Pulmonary artery endothelial cell (primary cell): ENCODE data around the gene RUVBL2. TPM values are rescaled to one million over a fixed set of nuclear protein-coding genes. Genes with fewer than 3 reads are reported as not detected.
A peak's percentile ranks its signal among the peaks of the same experiment; 100 is the strongest.
"Not testable (repeated sequence)": the region's sequence is repeated elsewhere in the genome, so short reads cannot be mapped to it uniquely, and the experiment has no call there.

Source experiments
- DNase-seq: peaks from one replicate; pipeline ENCODE4 v3.0.0-alpha.2; 2011; ENCODE audit warnings: low read depth, low spot score
- total RNA-seq: library from RNA; depleted of rRNA; stranded (reverse); fragments of >200 nt; gene quantifications from 2 replicates; pipeline ENCODE4 v1.2.3, GENCODE V29; 2014

Gene RUVBL2
- total RNA-seq, 1 donor from 2014 or later, result 376 TPM

GRCh38 chr19:49017041-49017665 lies 23.5 kb downstream of the RUVBL2 start, which contains the start of gene LHB:
Gene LHB, minus strand, starts transcription at chr19:49017091. Its CDS starts 10 bp downstream, at chr19:49017081.
- DNase-seq, result no peak

DNA sequence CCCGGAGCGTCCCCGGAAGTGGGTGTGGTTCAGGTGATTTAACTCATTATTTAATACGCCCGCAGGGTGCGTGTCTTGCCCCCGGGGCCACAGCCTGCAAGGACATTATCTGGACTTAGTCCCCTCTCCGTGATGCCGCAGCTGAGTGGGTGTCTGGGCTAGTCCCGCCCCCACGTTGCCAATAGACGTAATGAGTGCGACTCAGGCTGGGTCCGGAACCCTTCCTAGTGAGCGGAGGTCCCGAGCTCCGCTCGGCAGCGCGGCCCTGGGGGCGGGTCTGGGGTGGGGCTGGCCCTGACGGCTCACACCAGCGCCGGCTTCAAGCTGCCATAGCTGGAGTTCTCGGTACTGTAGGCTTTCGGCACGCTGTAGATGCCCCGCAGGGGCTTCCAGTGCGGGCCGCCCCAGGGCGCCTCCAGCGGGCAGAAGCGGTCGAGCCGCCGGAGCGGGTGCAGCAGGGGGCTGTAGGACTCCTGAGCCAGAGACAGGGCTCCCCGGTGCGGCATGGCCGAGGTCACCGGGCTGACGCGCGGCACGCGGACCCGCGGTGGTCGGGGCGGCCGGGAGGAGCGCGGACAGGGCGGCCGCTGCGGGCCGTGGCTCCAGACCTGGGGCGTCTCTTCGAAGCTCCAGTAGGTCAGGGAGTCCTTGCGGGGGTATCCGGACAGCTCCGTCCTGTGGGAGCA lies 24.1 kb downstream of the RUVBL2 start:
- DNase-seq, result peak; percentile 29

GRCh38 chr19:49018388-49019241 lies 24.9 kb downstream of the RUVBL2 start:
- DNase-seq, result not testable (repeated sequence)

- no peak for DNase-seq
Observed at GRCh38 chr19:49019242-49019932, 25.7 kb downstream of the RUVBL2 start.

GRCh38 chr19:49020342-49020741 lies 26.7 kb downstream of the RUVBL2 start:
- DNase-seq, result no peak

GRCh38 chr19:49020931-49021895 lies 27.5 kb downstream of the RUVBL2 start:
- no peak for DNase-seq

DNA sequence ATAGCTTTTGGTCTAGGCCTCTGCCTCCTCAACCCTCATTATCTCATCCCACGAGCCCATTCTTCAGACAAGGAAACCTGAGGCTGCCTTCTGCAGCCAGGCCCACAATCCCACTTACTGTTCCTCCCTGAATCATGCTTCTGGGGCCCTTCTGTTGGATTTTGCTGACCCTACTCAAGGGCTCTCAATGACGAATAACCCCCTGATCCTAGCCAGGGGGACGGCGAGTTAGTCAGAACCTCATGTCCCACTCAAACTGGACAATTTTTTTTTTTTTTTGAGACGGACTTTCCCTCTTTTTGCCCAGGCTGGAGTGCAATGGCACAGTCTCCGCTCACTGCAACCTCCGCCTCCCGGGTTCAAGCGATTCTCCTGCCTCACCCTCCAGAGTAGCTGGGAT lies 28.4 kb downstream of the RUVBL2 start:
- DNase-seq, result no peak

DNA sequence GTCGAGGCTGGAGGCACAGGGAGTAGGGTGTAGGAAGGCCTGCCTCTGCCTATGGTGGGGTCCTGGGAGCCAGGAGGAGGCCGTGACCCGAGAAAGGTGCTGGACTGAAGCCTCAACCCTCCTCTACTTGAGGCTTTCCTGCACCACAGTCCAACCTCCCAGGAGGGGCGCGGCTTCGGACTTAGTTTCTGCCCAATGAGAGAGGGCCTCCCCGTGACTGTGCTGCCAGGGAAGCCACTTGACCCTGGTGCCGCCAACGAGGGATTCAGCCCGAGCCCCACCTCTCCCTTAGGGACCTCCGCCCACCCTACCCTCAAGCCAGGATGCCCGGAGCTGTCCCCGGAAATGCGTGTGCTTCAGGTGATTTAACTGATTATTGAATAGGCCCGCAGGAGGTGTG lies 30.5 kb downstream of the RUVBL2 start, which contains the start of gene CGB3:
Gene CGB3, minus strand, starts transcription at position 101 of the 400 bp plus-strand sequence. CDS start 362 bp downstream, outside the sequence.
- not testable (repeated sequence) for DNase-seq

- DNase-seq, result not testable (repeated sequence)
Observed at GRCh38 chr19:49025088-49025487, 31.4 kb downstream of the RUVBL2 start.

- not testable (repeated sequence) for DNase-seq
Observed at GRCh38 chr19:49025599-49025998, 31.9 kb downstream of the RUVBL2 start.

- DNase-seq, result not testable (repeated sequence)
Observed at GRCh38 chr19:49028686-49029085, 35.0 kb downstream of the RUVBL2 start.

- not testable (repeated sequence) for DNase-seq
Observed at GRCh38 chr19:49029749-49030148, 36.1 kb downstream of the RUVBL2 start.

GRCh38 chr19:49030323-49030722 lies 36.6 kb downstream of the RUVBL2 start:
- not testable (repeated sequence) for DNase-seq

DNA sequence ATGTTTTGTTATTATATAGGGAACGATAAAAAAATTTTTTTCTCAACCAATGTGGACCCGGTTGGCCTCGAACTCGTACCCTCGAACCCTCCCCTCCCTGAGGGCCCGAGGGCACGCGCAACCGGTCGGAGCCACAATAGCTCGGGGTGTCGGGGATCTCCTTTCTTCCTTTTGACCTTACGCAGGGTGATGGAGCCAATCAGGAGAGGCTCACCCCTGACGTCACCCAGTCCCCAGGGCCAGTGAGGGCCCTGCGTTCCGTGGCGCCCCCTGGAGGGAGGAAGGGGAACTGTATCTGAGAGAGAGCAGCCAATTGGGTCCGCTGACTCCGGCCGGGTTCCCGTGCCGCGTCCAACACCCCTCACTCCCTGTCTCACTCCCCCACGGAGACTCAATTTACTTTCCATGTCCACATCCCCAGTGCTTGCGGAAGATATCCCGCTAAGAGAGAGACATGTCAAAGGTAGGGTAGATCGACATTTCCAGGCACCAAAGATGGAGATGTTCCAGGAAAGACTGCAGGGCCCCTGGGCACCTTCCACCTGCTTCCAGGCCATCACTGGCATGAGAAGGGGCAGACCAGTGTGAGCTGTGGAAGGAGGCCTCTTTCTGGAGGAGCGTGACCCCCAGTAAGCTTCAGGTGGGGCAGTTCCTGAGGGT lies 38.1 kb downstream of the RUVBL2 start, which contains the start of gene CGB2:
Gene CGB2, plus strand, starts transcription at position 249 of the 660 bp plus-strand sequence. Its CDS starts 206 bp downstream, at position 455.
- not testable (repeated sequence) for DNase-seq

DNA sequence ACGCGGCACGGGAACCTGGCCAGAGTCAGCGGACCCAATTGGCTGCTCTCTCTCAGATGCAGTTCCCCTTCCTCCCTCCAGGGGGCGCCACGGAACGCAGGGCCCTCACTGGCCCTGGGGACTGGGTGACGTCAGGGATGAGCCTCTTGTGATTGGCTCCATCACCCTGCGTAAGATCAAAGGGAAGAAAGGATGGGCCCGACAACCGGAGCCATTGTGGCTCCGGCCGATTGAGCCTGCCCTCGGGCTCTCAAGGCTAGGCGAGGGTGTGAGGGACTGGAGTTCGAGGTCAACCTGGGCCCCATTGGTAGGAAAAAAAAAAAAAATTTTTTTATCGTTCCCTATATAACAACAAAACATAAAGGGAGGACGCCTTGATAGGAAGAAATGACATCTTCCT lies 43.1 kb downstream of the RUVBL2 start, which contains the start of gene CGB1:
Gene CGB1, minus strand, starts transcription at position 81 of the 400 bp plus-strand sequence. CDS start 184 bp downstream, outside the sequence.
- not testable (repeated sequence) for DNase-seq

DNA sequence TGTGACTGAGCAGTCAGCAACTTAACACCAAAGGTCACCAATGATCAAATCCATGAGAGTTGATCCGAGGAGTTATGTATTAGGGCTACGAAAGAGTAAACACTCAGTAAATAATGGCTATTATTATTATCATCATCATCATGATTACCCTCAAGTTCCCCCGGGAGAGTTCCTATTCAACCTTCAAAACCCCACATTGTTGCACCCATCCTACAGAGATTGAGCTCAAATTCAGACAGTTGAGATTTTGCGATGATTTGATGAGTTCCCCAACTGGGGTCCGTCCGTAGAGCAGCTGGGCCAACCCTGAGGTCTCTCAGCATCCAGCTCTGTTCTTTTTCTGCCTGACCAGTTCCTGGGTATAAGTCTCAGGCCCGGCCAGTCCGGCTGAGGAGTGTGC lies 44.4 kb downstream of the RUVBL2 start:
- DNase-seq, result not testable (repeated sequence)

- not testable (repeated sequence) for DNase-seq
Observed at GRCh38 chr19:49038557-49039276, 45.0 kb downstream of the RUVBL2 start.

DNA sequence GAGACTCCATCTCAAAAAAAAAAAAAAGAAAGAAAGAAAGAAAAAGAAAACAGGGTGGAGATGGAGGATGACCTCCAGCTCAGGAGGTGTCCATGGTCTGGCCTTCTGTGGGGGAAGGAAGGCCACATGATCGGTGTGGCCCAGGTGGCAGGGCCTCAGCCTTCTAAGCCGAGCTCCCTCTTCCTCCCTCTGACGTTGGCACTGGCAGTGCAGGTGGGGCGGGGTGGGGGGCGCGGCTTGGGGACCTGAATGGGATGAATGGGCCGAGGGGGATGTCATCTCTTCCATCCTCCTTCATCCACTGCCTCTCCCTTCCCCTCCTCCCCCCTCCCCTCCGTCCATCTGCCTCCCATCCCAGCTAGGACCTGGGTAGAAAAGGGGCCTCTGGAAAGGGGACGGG lies 46.0 kb downstream of the RUVBL2 start:
- not testable (repeated sequence) for DNase-seq
